CD4-positive, alpha-beta T cell treated with Interferon gamma for 1 hour (primary cell): ENCODE data around the gene CCDC196.
A peak's percentile ranks its signal among the peaks of the same experiment; 100 is the strongest.

Source experiments
- DNase-seq: peaks from one replicate; pipeline ENCODE4 v3.0.0-alpha.2; 2020

The CCDC196 gene, protein sequence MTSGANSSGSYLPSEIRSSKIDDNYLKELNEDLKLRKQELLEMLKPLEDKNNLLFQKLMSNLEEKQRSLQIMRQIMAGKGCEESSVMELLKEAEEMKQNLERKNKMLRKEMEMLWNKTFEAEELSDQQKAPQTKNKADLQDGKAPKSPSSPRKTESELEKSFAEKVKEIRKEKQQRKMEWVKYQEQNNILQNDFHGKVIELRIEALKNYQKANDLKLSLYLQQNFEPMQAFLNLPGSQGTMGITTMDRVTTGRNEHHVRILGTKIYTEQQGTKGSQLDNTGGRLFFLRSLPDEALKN

DNA sequence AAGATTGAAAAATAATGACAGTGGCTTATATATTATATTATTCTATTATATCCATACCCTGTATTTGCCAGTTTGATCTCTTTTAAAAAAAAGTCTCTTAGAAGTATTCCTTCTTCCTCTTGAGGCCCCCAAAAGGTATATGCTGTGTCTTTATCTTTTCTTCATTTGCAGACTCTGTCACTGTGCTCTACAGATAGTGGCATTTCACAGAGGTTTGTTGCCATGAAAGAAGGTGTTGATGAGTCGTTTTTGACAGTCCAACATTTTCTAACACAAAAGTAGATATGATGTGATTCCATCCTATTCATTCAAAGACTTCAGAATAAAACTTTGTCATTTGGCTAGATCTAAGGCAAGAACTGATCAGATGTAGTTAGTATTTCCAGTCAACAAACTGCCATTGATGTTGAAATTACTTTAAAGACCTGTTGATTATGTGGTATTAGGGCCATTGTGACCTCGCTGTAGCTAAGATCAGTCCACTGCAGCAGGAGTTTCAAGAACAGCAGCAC lies at the start of gene CCDC196:
Gene CCDC196 (plus strand): TSS at position 462 of the 512 bp plus-strand sequence. CDS start 132 bp downstream, outside the sequence.
- no peak for DNase-seq

DNA sequence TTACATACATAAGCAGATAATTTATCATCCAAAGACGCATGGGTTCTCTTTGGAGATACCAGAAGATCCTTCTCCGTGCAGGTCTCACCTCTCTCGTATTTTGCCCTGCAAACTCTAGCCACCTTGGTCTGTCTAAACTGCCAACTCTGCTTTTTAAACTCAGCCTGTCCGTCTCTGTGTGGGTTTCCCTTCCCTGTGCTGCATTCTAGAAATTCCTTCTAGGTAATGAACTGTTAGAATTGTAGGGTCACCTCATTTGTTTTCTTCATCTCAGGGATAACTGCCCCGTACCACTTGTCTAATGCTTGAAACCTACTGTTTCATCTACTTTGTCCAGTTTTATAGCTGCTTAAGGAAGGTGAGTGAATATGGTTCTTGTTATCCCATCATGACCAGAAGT lies 45.4 kb upstream of the CCDC196 start:
- no peak for DNase-seq

DNA sequence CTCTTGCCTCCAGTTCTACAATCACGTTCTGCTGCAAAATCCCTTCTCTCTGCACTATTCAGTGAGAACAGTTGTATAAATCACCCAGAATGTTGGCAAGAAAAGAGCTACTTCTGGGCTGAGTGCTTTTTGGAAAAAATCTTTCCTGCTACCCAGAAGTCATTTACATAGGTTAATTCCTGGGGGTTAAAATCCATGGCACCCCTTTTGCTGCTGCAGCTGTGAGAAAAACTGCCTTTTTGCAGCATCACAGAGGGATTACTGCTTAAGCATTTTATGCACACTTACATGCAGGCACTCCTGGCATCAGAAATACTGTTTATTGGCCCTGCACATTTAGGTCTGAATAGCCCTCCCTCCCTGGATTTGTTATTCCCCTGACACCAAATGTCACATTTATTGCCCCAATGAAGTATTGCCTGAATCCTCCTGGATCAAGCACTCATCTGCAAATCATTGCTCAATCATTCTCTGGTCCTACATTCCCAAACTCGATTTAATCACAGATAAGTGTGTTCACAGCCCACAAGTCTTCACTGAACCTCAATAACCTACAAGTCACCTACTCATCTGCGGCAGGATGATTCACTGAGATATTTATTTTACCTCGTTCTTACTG lies 43.1 kb upstream of the CCDC196 start:
- no peak for DNase-seq

DNA sequence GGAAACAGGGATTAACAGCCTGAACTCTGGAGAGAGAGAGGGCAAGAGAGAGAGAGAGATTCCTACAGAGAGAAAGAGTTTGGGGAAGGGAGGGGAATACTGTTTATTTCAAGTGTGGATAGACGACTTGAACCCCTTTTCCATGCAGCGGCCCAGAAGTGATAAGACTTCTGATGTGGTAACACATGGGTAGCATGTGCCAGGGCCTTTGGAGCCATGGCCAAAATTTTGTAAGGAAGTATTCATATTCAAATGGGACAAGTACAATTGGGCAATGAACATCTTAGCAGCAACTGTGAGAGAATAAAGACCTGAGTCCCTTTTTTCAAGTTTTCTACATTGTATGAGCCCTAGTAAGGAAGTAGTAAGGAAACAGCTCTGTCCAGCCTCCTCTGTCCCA lies 42.4 kb upstream of the CCDC196 start:
- DNase-seq: no peak

DNA sequence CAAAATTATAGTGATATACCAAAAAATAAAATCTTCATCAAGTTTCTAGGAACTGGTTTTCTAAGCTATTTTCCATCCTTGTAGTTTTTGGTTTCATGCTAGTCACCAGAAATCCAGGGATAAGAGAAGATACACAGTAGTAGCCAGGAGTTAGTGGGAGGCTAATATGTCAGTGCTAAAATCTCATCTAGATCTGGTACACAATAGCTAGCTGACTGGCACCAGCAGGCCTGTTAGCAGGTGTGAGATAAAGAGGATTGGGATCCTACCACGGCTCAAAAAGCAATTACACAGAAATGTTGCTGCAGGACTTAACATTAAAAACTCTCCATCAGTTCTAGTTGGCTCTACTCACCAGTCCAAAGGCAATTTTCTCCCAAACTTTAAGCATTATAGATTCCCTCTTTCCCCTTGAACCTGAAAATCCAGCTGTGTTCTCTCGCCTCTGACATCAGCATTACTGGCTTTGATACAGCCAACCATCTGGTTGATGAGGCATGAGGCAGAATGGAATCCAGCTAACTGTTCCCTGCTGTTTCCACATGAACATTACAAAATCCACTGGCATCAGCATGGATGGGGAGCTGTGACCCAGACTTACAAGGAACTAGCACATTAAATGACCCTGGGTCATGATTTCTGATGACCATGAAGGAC lies 41.8 kb upstream of the CCDC196 start:
- no peak for DNase-seq

DNA sequence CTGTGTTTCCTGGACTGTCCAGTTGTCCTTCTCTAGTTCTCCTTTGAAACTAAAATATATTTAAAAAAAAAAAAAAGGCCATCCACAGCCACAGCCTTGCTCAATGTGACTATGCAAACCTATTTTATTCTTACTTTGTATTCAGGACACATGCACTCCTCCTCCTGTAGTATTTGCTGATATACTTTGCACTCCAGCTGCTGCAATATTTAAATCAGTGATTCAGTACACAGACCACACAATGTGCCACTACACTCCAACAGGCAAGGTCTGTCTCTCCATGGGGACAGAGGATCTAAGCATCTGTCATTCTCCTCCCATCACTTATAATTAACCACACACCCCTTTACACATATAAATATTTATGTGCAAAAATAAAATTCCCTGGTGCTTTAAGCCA lies 40.2 kb upstream of the CCDC196 start:
- no peak for DNase-seq

DNA sequence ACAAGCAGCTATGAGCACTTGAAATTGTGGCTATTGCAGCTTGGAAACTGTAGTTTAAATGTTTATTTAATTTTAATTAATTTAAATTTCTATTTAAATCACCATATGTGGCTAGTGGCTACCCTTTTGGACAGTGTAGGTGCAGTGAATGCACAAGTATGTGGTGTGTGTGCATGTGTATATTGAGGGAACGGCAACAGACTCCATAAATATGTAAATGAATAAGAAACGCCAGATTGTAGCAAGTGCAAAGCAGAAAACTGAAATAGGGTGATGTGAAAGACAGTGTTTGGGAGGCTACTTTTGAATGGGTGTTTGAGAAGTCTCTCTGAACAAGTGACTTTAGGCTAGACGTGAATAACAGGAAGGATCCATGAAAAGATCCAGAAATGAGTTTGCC lies 32.7 kb upstream of the CCDC196 start:
- no peak for DNase-seq

DNA sequence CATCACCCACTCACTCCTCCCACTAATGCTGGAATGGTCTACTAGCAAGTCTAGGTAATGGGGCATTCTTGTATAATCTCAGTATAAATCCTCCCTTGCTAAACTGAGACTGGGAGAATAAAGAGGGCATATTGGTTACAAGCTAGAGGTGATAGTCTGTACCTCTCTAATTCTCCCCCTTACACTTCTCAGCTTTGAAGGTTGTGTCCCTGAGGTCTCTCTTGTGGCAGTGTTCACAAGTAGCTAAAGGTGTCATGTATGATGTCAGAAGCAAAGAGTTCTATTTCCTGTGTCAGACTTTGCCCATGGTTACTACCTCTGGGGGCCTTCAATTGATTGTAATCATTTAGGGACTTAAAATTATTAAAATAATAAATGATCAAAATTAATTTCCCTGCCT lies 26.6 kb upstream of the CCDC196 start:
- DNase-seq: no peak

DNA sequence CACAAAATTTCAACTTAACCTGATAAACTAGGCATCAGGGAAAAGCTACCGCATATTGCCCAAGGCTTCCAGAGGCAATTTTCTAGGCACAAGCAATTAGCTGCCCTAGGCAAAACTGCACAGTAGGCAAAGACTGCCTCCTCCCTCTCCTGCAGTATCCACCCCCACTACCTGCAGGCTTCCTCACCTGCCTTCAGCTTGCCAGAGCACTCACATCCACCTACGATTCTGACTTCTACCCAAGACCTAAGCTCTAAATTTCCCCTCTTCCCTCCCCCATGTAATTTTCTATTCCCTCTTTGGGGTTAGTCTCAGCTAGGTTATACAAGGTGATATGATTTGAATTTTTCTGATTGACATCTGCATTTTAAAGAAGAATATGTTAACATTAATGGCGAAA lies 21.9 kb upstream of the CCDC196 start:
- DNase-seq: no peak

DNA sequence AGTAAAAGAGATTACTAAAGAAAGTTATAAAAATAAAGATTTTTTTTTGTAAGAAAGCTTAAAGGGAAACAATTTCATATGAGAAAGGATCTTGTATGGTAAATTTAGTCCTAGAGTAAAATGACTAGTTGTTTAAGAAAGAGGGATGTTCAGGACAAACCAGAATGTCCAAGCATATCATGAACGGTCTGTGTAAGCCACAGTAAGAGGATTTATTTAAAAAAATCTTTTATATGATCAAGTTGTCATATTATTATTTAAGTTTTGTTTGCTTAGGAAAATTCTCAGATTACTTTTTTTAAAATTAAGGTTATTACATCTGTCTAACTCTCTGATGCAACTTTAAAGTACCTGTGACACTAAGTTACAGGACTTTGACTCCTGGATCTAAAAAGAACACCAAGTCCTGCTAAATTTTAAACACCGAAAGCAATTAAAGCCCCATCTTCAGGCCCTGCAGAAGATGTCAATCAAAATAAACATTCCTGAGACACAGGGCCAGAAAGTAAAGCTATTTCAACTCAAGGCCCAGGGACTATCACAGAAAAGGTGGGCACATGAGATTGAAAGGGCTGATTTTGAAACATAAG lies 17.3 kb upstream of the CCDC196 start:
- DNase-seq: no peak

DNA sequence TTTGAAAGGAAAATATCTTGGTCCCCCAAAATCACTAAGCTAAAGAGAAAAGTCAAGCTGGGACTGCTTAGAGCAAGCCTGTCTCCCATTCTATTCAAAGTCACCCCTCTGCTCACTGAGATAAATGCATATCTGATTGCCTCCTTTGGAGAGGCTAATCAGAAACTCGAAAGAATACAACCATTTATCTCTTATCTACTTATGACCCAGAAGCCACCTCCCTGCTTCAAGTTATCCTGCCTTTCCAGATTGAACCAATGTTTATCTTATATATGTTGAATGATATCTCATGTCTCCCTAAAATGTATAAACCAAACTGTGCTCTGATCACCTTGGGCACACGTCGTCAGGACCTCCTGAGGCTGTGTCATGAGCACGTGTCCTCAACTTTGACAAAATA lies 14.6 kb upstream of the CCDC196 start:
- no peak for DNase-seq

DNA sequence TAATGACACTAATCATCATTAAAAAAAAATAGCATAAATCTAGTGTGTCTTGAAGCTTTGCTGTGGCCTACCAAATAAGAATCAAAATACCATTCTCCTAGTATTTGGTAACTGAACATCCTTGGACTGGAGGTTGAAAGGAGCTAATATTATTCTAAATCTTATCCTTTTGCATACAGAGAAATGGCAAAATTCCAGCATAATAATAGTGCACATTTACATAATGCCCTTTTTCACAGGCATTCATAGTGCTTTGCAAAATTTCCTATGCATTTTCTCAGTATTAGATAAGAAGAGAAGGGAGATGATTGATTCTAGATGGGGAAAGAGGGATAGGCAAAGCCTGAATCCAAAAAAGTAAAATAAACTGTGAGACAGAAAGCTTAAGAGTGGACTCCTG lies 13.9 kb upstream of the CCDC196 start:
- DNase-seq: no peak

DNA sequence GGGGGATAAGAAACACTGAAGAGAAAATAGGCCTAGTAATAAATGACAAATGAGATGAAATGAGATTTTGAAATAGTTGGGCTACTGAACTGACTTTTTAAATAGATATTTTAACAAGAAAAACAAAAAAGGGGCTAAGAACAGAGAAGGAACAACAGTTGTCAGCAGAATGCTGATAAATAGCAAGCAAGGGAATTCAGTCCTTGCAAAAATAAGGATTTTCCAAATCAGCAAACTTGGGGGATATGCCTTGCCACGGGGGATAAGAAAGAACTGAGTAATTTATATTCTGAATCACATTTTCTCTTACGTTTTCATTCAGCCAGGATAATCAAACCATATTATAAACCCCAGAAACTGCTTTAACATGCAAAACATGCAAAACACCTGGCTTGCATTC lies 12.9 kb upstream of the CCDC196 start:
- DNase-seq: no peak

DNA sequence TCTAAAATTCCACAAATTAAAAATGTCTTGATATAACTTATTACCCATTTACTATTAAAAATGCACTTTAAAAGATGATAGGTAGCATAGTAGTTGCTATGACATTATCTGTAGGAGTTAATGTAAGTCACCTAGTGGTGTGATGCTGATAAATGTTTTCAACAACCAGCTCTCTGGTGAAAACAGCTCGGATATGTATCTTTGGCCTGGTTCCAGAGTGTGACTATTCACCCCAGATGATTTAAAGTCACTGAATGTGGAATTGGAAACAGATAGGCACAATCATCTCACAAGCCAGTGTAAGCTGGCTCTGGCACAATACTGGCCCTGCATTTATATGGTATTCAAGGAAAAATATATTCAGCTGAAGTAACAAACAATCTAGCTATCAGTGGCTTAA lies 9.2 kb upstream of the CCDC196 start:
- no peak for DNase-seq

DNA sequence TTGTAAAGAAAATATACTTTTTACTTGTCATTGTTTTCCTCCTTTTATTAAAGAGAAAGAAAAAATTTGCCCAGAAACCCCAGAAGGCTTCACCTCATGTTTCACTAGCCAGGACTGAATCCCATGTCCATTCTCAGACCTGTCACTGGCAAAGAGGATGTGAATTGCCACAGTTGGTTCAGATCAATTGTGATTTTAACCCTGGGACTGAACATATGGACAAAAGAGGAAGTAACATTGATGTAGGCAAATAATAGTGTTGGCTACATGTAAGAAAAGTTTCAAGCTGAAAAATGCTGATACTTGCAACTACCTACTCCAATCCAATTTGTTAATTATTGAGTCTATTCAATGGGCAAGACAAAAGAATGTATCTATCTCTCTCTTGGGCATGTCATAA lies 8.6 kb upstream of the CCDC196 start:
- no peak for DNase-seq

DNA sequence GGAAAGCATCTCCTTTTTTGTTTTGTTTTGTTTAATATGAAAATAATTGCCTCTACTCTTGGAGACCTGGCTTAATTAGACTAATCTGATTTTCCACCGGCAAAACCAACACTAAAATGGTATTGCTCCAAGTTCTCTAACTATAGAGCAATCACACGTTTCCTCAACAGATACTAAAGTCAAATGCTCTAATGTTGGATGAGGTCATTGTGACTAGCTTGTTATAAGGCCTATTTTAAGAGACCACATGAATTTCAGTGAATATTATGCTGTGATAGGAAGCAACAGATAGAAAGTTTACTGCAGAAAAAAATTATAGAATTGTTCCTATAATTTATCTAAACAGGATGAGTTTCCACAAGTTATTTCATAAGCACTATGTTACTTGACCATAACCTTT lies 3.3 kb upstream of the CCDC196 start:
- DNase-seq: no peak

DNA sequence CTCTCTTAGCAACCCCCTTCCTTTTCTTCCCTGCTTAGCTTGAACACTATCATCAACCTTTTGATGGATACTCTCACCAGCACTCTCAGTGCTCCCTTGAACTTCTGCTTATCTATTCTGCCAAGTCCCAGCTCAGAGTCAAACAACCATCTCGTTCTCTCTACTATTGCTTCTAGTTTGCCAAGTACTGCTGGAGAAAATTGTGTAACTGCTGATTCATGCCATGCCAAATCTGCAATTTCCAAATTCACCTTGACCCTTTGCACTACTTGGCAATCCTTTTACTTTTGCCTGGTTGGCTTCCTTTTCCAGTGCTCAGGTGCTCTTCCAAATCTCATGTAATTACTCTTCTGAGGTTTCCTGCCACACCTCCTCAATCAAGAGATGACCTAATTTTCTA lies 2.8 kb upstream of the CCDC196 start:
- DNase-seq: no peak

DNA sequence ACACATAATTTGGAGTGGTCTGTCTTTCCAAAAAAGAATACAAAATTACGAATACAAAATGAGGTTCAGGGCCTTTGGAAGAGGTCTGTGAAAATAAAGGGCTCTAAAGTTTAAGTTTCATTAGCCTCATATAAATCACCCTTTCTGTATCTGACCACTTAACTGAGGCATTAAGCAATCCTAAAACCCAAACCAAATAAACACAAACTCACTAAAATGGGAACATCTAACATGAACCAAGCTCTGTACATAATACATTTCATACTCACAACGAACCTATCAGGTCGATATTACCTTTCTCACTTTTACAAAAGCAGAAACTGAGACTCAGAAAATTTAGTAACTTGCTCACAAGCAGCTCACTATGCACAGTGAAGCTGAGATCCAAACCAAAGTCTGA lies 1.1 kb upstream of the CCDC196 start:
- no peak for DNase-seq

DNA sequence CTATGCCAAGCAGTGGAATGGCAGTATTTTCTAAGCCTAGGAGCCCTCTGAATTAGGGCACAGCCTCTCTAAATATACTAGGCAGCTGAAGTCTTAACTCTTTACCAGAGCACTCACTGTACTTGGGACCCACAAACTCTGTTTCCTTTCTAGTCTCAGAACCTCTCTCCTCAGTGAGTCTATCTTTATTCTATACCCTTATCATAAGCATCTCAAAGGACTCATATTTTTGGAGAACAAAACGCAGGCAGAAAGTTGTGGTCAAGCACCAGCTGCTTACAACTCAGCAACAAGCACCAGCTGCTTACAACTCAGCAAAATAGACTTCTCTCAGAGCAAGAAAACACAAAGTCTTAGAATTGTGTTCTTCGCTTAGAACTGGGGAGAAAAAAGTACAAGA lies 993 bp downstream of the CCDC196 start:
- no peak for DNase-seq

DNA sequence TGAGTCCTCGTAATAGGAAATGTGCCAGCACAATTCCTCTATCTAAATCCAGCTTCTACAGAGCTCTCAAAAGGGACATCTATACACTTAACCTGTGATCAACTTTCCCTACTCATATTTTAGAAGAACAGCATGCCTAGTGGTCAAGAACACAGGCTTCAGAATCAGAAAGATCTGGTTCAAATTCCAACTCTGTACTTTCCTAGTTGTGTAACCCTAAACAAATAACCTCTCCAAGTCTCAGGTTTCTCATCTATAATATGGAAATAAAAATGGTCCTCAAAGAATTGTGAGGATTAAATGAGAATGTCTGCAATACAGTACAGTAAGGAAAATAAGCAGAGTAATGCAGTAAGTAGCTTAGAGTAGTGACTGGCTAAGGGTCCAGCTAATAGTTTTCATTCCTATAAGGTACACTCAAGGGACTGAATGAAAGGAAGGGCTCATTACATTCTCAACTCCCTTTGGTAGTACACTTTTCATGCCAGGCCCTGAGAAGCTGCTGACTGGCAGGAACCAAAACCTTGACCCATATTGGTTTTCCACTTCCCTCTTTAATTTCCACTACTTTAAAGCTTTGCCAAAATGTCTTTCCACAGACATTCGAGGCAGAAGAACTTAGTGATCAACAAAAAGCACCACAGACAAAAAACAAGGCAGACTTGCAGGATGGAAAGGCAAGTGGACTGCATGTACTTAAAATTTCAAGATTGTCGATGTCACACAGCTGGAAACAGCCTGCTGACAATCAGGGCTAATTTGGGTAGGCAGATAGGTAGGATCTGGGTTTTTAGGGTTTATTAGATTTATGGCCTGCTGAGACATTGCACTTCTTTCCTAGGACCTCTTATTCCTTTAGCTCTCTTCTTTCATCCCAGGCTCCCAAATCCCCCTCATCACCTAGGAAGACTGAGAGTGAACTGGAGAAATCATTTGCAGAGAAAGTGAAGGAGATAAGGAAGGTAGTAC lies 4.3 kb downstream of the CCDC196 start:
- DNase-seq: no peak

DNA sequence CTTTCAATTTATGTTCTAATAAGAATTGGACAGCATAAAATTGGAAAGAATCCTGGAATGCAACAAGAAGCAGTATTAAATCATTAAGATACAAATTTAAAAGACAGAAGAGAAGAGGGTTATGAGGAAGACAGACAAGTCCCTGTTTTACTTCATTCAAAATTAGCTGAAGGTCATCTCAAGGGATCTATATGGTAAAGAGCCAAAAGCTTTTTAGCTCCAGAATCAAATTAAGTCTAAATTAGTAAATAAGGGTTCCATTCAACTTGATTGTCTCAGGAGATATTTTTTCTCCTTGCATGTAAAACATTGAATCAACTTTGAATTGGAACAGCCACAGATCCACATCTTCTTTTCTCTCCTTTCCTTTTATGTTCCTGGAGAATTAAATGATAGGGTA lies 7.6 kb downstream of the CCDC196 start:
- no peak for DNase-seq

DNA sequence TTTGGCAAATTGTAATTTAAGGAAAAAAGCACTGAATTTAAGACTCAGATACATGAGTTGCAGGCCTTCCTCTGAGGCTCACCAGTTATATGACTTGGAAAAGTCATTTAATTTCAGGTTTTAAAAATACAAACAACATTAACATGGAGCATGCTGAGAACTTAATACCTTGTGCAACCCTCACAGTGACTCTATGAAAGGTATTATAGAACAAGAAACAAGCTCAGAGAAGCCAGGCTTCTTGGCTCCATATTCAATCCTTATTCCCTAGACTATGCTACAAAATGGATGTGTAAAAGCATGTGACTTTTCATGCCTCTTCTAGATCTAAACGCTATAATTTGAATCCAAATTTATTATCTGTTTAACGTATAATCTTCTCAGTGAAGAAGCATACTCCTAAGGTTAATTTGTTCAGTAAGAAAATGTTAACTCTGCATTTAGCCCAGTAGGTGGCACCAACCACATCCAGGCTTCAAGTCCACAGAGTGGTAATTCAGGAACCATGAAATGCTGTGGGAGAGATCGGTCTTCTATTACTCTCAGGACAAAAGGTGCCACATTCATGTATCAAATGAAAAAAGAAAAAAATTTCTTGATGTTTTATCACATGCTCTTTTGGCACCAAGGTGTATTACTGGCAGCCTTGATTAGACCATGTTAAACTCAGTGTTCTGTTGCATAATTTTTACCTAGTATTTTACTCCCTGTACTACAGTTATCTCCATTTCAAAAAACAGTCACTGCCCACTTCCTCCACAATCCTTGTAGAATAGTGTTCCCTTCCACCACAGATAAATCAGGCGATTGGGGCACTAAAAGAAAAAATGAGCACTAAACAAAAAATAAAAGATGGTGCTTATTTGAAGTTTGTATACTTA lies 9.3 kb downstream of the CCDC196 start:
- peak; percentile 9 for DNase-seq
